HuH-7.5 (cell line): ENCODE data around the gene CREG1.

Experiments used
- DNase-seq: peaks from one replicate; pipeline ENCODE4 v3.0.0; 2011; ENCODE audit warnings: low spot score

The CREG1 gene

DNA sequence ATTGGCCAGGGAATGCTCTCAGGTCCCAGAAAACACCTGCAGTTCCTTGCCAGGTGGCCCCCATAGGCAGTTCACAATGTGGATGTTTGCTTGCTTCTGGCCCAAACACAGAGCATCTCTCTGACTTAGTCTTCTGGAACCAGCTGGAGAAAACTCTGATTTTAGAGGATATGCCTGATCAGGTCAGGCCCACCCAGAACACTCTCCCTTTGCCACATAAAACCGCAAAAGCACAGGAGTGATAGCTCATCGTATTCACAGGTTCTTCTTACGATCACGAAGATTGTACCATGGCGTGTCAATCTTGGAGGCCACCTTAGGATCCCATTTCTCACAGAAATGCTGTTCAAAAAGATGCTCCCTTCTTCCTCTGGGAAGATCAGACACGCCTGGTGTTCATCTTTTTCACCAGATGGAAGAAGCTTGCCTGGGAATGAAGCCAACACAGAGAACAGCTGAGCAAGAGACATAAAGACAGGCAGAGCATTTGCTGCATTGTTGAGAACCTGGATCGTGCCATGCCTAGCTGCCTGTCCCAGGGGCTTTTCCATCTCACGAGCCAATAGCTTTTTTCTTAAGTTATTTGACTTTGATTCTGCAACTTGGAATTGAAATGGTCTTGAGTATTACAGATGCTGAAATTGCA lies 23.6 kb downstream of the CREG1 start:
- DNase-seq = no peak

DNA sequence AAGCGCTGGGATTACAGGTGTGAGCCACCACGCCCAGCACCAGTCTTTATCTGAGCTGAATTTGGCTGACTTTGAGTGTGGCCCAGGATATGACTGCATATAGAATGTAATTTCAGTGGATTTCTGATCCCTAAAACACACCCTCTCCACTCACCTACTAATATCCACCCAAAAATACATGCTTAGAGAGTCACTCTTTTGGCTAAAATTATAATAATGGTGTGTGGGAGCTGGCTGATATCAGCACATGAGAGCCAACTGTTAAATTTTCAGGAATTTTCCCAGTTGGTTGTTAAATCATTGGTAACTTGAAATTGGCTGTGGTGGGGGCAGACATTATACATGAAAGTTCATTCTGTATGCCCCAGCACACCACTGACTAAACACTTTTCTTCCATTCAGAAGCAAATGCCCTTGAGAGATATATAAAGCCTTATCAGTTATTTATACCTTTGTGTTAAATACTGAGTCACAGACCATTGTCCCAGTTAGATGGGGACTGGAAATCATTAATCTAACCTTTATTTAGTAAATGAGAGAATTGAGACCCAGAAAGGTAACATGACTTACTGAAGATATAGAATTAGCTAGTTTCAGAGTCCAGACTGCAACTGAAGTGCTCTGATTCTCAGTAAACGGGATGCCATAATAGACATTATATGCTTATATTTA lies 25.4 kb downstream of the CREG1 start:
- DNase-seq = no peak

DNA sequence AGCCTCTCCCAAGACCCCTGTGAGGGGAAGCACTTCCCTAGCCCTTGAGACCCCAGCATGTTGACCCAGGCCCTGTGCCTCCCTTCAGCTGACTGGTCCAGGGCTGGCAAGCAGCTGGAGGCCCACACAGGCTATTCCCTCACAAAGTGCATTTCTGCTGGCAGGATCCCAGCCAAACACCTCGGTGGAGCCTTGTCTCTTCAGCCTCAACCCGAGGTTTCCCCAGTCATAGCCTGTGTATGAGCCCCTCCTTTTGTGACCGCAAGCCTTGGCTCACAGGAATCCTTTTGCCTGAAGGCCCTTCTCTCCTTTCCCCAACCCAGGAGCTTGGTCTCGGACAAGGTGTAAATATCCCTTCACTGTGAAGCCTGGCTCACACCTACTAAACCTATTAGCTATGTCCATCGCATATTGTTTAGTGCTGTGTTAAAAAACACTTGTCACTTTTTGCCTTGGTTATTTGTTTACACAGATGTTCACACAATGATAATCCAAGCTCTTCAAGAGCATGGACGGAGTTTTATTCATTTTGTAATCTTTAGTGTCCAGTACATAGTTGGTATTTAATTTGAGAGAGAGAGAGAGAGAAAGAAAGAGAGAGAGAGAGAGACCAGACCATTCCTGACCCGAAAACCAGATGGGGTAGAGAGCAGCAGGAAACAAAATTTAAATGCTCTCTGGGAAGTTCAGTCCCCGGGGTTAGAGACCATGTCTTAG lies 26.7 kb downstream of the CREG1 start:
- DNase-seq = no peak

DNA sequence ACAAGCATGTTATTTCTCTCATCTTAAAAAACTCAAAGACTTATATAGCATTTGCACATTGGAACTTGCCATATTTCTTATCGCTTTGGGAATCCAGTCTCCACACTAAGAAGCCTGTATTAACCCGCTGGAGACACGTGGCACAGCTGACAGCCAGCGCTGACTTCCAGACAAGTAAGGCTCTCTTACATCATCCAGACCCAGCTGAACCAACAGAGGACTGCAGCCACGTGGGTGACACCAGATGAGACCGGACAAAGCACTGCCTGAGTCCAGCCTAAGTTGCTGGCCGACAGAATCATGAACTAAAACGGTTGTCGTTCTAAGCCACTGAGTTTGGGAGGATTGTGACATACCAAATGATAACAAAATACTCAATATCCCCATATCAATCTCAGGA lies 28.9 kb downstream of the CREG1 start:
- DNase-seq = no peak

DNA sequence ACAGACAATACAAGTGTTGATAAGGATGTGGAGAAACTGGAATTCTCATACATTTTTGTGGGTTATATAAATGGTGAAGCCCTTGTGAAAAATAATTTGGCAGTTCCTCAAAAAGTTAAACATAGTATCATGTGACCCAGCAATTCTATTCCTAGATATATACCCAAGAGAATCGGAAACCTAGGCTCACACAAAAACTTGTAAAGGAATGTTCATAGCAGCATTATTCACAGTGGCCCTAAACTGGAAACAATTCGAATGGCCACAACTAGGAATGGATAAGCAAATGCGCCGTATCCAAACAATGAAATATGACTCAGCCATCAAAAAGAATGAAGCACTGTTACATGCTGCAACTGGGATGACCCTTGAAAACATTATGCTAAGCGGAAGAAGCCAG lies 31.3 kb downstream of the CREG1 start:
- no peak for DNase-seq

DNA sequence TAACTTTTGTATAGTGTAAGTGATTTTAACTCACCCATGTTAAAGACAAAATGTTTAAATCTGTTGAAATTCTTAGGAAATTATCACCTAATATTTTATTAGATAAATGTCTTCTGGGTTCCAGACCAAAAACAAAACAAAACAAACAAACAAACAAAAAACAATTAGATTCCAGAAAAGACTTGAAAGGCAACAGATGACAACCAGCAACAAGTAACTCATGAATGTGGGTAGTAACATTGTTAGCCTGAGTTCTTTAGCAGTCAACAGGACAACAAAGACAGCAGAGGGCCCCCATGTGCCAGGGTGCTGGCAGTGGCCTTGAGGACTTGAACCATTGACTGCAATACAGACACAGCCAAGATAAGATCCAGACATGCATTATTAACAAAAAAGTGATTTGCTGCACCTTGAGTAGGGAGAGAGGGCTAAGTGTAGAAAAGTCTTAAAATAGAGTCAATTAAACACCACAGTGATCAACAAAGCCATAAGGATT lies 32.8 kb downstream of the CREG1 start:
- DNase-seq = no peak

DNA sequence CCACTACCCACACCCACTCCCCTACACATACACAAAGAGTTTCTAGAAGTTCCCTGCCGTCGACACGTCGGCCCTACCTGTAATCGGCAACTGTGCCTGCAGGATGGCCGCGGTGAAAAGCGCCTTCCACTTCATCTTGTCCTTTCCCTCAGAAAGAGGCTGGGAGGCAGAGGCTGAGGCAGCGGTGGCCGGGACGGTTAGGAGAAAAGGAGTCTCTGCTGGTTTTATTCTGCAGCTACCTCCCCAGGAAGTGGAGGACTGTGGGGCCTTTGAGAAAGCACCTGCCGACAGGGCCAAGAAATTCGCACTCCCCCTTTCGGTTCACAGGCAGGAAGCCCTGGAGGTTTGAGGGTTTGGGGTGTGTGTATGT lies 35.2 kb downstream of the CREG1 start, which contains the start of gene CD247:
CD247 (minus strand) TSS at position 199 of the 370 bp plus-strand sequence; CDS start at position 135, 64 bp downstream.
- no peak for DNase-seq

DNA sequence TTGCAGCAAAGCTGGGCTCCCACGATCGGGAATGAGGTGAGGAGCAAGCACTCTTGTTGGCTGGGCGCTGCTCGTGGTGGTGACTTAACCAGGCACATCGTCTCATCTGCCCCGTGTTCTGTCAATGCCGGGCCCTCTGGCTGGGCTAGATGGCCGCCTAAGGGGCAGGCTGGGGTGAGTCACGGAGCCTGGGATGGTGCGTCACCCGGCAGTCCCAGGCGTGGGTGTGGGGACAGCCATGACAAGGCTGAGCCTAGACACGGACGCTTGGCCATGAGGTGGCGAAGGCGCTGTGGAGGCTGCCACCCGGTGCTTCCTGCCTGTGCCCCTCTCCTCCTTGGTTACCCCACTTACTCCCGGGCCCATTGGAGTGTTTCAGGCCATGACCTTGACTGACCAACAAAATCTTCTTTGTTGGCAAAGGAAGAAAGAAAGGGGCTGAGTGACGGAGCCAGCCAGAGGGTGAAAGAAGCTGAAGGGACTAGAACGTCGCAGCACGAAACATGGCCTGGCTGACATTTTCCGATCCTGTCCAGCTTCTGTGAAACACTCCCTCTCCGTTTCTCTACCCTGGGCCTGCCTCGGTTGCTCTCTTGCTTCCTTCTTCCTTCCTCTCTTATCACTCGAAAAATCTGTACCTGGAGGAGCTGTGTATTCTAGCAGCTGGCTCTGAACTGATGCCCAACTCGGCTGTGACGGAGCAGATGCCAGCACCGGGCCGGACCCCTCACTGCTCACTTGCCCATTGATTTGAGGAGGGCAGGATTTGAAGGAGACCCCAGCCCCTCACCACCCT lies 35.8 kb downstream of the CREG1 start:
- no peak for DNase-seq

DNA sequence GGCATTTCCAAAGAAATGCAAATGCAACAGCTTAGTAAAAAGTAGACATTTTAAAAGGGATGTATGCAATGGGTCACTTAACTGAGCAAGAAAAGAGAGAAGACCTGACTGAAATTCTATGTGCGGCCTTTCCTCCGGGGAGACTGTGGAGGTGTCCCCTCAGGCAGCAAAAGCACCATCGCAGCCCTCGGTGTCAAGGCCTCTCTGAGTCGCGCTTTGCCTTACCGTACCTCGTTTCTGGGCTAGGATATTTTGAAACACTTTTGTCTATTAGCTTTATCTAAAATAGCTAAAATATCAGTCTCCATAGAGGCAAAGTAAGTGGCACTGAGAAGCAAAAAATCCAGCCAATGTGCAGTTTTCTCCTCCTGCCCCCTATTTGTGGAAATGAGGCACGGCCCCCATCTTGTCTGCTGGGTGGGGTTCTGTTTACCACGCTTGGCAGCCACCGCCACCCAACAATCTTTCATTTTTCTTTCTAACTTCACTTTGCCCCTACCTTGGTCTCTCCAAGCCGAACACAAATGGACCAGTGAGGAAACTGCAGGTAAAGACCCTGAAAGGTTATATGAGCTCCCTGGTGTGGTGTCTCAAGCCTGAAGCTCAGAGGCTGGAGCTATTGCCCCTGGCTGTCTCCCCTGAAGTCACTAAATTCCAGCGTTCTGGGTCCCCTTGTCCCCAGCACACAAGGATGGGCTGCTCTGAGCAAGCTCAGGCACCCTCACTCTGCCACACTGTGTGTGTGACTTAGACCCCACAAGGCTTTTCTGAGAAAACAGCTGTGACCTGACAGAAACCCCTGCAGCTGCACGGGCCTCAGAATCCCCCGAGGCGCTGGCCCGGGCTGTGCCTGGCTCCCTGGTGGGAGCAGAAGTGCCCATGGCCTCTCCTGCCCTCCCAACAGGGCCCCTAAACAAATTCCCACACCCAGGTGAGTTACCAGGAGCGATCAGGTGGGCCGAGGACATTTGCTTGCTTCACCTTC lies 36.9 kb downstream of the CREG1 start:
- DNase-seq = no peak

DNA sequence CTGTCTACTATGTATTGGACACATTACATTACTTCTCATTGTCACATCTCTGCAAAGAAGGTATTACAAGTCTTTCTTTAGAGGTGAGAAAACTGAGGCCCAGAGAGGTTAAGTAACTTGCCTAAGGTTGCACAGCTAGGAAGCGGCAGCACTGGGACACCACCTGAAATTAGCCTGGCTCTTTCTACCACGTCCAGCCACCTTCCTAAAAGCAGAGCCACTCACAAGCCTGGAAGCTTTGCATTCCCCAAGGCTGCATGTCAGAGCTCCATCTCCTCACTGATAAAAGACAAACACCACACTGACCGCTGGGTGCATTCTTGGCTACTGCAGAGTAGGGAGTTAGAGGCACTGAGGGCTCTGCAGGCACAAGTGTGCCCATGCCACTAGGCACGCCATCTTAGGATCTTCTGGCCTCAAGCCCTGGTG lies 37.7 kb downstream of the CREG1 start:
- no peak for DNase-seq

DNA sequence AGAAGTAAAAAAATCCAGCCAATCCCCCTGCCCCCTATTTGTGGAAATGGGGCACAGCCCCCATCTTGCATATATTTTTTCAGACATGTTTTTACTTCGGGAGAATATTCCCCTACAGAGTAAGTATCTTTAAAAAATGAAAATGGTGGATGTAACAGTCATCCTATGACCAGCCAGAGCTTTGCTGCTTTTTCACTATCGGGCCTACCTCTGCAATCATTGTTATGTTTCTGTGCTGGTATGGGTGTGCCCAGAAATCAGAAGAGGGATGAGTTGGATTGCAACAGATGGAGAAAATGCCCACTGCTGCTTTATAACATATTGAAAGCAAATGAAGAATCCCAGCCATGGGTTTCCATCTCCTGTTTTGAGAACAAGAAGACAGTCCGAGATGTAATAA lies 38.1 kb downstream of the CREG1 start:
- DNase-seq = no peak

DNA sequence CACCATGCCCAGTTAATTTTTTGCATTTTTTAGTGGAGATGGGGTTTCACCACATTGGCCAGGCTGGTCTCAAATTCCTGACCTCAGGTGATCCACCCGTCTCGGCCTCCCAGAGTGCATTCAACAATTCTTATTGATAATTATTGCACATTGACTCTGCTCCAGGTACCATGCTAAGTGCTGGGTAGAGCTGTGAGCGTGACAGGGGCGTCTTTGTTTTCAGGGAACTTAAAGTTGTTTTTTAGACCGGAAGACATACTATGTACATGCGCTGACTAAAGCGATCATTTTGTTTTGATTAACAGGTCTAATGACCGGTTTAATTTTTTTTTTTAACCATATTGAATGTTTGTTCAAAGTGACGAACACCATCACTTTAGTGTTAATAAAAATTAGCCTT lies 39.3 kb downstream of the CREG1 start:
- no peak for DNase-seq

DNA sequence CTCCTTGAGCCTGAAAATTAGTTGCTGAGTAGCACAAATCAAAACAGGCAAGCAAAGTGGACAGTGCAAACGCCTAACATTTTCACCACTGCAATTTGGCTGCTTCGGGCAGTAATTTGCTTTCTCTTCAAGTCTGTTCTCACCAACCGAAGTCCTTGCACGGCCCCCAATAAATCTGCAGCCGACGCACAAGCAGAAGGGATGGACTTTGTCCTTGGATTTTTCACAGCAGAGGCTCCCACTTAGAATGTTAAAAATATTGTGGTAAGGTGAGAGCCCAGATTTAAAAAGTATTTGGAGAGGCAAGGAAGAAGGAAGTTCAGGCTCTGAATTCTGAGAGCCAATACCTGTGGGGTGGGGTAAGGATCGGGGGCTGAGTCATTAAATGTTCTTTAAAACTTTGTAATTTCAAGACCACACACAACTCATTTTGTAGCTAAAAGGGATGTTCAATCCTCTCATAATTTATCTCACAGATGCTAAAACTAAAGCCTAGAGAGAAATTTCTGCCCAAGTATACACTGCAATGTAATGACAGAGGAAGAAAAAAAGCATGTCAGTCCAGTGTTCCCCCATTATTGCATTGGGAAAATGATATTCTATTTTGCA lies 41.4 kb downstream of the CREG1 start:
- DNase-seq = no peak

DNA sequence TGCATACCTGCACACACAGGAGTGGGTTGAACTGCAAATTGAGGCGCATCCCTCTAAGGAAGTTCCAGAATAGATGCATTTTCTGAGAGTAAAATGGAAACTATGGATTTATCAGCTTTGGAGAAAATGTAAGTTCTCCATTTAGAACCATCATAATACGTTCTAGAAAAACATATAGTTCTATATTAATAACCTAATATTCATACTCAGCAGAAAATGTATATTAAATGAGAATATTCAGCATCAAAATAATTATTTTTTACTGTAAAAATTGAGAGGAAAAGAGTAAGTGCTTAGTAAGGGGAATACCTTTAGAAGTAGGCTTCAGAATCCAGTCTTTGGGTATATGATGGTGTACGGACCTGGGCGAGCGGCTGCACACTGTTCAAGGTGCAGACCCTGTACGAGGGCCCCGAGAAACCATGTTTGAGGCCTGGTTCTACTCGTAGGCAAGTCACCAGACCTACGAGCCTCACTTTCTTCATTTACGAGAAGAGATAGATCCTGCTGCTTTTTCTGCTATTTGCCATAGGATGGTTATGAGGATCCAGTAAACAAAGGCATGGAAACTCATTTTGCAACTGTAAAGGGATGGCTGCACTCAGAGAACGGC lies 42.1 kb downstream of the CREG1 start:
- no peak for DNase-seq

DNA sequence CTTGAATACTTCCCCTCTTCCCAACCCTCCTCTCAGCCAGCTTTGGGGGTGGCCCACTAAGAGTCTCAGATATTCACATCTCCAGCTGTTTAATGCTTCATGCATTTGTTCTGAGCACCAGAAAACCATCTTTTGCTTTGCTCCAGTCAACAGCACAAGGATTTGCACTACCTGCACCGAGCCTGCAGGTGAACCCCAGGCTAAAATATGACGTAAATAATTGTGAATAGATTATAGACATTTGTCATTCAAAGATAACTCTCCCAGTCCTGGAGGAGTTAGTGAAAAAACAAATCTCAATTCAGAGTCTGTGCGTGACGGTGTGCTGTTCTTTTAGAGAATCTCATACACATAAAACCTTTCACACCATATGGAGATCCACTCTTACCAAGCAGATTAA lies 42.7 kb downstream of the CREG1 start:
- no peak for DNase-seq

DNA sequence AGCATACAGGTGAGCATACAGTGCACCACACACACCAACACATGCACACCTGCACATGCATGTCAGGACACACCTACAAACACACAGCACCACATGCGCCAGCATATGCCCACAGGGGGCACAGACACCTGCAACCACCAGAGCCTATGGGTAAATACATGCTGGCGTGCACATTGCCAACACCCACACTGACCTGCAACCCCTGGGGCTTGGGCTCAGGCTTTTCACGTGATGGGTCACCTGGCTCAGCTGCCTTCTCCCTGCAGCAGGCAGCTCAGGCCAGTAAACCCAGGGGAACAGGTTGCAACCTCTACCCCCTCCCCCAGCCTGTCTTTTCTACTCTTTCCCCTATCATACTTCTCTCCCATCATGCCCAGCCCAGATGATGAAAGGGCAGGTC lies 43.3 kb downstream of the CREG1 start:
- DNase-seq = no peak

DNA sequence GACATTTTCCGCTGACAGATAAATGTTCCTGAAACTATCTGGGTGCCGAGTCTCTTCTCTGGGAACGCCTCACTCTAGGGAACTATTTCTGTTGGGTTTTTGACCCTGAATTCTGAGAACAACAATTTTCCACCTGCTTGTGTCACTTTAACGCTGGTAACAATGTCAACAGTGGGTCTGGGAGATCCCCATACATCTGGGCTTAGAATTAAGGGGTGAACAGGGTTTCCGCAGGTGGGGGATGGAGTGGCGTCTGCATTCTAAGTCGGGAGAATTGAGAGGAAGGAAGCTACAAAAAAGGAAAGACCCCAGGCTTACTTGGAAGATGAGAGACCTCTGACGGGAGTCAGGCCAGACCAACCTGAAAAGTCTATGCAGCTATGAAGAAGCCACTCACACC lies 44.0 kb downstream of the CREG1 start:
- no peak for DNase-seq

DNA sequence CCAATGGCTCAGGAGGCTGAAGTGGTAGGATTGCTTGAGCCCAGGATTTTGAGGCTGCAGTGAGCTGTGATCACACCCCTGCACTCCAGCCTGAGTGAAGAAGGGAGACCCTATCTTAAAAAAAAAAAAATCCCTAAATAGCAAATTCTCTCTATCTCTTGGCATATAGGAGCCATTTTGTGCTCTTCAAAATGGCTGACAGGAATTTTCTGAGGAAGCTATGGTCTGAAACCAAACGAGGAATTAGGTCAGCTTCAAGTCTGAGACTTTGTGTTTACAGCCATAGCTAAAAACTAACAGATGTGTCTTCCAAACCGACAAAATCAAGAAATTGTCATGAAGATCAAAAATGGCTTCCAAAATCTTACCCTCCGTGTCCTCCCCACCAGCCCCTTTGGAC lies 45.8 kb downstream of the CREG1 start:
- DNase-seq = no peak

DNA sequence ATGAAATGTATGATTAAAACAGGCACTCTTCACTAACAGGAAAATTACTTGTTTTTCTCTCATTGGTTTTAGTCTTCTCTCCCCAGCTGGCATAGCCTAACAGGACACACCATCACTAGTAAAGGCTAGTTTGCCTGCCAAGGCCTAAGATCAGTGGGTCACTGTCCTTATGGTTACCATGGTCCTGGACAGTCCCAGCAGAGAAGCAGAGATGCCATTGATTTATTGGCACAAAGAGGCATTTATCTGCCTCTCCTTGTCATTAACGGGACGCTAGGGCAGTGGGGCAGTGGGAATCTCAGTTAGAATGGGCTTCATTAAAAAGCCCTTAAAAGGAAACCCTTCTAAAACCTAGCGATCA lies 49.1 kb downstream of the CREG1 start:
- DNase-seq = no peak
